K562 (cell line): ENCODE data around the gene DMD. TPM values are rescaled to one million over a fixed set of nuclear protein-coding genes. Genes with fewer than 3 reads are reported as not detected.

Experiments used
- DDX20 ChIP-seq: fragments of 450-650 bp; IDR thresholded peaks from 2 replicates; pipeline ENCODE4 v1.6.1; 2016; ENCODE audit warnings: missing genetic modification characterization, low read depth, mild to moderate bottlenecking, missing compliant biosample characterization, moderate library complexity
- FOSL1 ChIP-seq: fragments of 200-800 bp; sonication (Bioruptor generic); conservative IDR thresholded peaks from 2 replicates; pipeline ENCODE4 v1.6.1; 2016; ENCODE audit warnings: missing genetic modification characterization, missing compliant biosample characterization
- HDAC2 ChIP-seq: fragments of 450-650 bp; IDR thresholded peaks from 2 replicates; pipeline ENCODE4 v1.6.1; 2016; ENCODE audit warnings: mild to moderate bottlenecking
- HMG20B ChIP-seq: fragments of 250-450 bp; sonication (Bioruptor Pico); IDR thresholded peaks from 2 replicates; pipeline ENCODE4 v1.5.0; 2021; ENCODE audit warnings: mild to moderate bottlenecking
- JUN ChIP-seq, 2 experiments: sonication (generic) in 1 of 2; formaldehyde crosslinking in 1 of 2; IDR thresholded peaks; 2 replicates each; pipeline versions ENCODE4 v1.6.1 to v1.8.0; 2012 to 2022; ENCODE audit warnings: borderline replicate concordance in 2 of 2, mild to moderate bottlenecking in 2 of 2, improper control_type of control experiment in 1 of 2, low read depth in 1 of 2, low read length in 1 of 2, missing genetic modification reagents in 1 of 2
- MCM5 ChIP-seq: fragments of 450-650 bp; IDR thresholded peaks from 2 replicates; pipeline ENCODE4 v1.6.1; 2016; ENCODE audit warnings: low read depth
- MEIS2 ChIP-seq: fragments of 450-650 bp; IDR thresholded peaks from 2 replicates; pipeline ENCODE4 v1.6.1; 2014; ENCODE audit warnings: mild to moderate bottlenecking; ENCODE audit not compliant: partially characterized antibody
- NR1H2 ChIP-seq: sonication (generic); formaldehyde crosslinking; IDR thresholded peaks from 2 replicates; pipeline ENCODE4 v1.4.0; 2020; ENCODE audit warnings: mild to moderate bottlenecking, missing genetic modification reagents
- TAF15 ChIP-seq: fragments of 200-400 bp; formaldehyde crosslinking; IDR thresholded peaks from 2 replicates; pipeline ENCODE4 v1.6.1; 2017; ENCODE audit warnings: mild to moderate bottlenecking, low read depth, low read length, moderate library complexity
- polyA plus RNA-seq, 8 experiments: library from polyadenylated mRNA; depleted of rRNA in 4 of 8; stranded (reverse) in 5 of 8; unstranded in 3 of 8; fragments of >200 nt; fragmentation: Nextera tagmentation in 2 of 8; fragmentation: Illumina TruSeq in 1 of 8; extraction: Ambion mirVana in 2 of 8; extraction: Trizol in 1 of 8; gene quantifications; 2 replicates each; pipeline versions ENCODE4 v1.2.1 to v1.2.3, GENCODE V29; 2011 to 2014; ENCODE audit warnings: inconsistent platforms in 1 of 8, missing spikeins in 1 of 8
- total RNA-seq, 7 experiments: library from RNA; depleted of rRNA in 6 of 7; stranded (reverse); fragments of >200 nt in 6 of 7; fragmentation: Illumina TruSeq in 2 of 7; extraction: Trizol in 2 of 7; gene quantifications; 2 replicates each; pipeline versions ENCODE4 v1.2.1 to v1.2.3, GENCODE V29; 2011 to 2021; ENCODE audit warnings: low replicate concordance in 1 of 7
- TF ChIP-seq, protein P1 (sequence below): sonication (generic); formaldehyde crosslinking; IDR thresholded peaks from 2 replicates; pipeline ENCODE4 v1.8.1; 2023; ENCODE audit warnings: missing genetic modification reagents, mild to moderate bottlenecking, borderline replicate concordance
- TF ChIP-seq, protein P2 (sequence below): fragments of 250-450 bp; sonication (Bioruptor Pico); IDR thresholded peaks from 2 replicates; pipeline ENCODE4 v1.4.0; 2020
- TF ChIP-seq, protein P3 (sequence below): IDR thresholded peaks from 2 replicates; pipeline ENCODE4 v1.6.1; 2016; ENCODE audit warnings: missing genetic modification characterization, missing compliant biosample characterization
- TF ChIP-seq, protein P4 (sequence below): conservative IDR thresholded peaks from 2 replicates; pipeline ENCODE4 v1.6.1; 2011; ENCODE audit warnings: low read depth, mild to moderate bottlenecking, low read length; ENCODE audit not compliant: control insufficient read depth

Gene DMD
- total and polyA plus RNA-seq, 9 of the 15 experiments (the other 6 are each of a cell fraction or from before 2014, with no cell fraction given), result 3.8 to 20.4 (median 11.4) TPM

DNA sequence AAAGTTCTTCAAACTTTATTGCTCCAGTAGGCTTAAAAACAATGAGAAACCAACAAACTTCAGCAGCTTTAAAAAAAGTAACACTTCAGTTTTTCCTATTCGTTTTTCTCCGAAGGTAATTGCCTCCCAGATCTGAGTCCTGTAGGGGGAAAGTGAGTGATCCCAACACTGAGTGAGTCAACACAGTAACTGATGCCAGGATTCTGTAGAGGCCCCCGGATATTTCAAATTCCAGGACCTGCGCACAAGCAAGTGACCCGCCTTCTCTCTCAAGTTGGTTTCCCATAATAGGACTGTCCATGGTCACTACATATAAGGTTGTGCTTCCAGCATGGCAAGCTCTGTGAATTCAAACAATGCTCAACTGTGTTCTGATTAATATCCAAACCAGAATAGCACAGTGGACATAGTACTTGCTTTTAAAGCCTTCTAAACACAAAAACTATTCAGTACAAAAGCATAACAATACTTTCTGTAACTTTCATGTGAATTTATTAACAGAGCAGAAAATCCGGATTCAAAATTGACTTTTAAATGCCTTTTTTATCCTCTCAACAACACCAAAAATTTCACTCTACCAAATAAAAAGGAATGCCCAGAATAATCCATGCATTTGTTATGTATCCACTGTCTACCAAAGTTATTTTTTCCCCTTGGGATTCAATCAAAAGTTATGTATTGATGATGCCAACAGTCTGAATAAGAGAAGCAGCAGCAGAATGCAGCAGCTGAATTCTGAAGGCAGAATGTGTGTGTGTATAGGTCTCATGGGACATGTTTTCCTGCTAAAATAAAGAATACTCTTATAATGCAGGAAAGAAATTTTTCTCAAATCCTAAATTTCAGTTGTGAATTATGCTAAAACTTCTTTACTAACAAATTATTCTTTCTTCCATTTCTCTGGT is at the start of gene DMD (continued):
- TF ChIP-seq, protein P1, sequence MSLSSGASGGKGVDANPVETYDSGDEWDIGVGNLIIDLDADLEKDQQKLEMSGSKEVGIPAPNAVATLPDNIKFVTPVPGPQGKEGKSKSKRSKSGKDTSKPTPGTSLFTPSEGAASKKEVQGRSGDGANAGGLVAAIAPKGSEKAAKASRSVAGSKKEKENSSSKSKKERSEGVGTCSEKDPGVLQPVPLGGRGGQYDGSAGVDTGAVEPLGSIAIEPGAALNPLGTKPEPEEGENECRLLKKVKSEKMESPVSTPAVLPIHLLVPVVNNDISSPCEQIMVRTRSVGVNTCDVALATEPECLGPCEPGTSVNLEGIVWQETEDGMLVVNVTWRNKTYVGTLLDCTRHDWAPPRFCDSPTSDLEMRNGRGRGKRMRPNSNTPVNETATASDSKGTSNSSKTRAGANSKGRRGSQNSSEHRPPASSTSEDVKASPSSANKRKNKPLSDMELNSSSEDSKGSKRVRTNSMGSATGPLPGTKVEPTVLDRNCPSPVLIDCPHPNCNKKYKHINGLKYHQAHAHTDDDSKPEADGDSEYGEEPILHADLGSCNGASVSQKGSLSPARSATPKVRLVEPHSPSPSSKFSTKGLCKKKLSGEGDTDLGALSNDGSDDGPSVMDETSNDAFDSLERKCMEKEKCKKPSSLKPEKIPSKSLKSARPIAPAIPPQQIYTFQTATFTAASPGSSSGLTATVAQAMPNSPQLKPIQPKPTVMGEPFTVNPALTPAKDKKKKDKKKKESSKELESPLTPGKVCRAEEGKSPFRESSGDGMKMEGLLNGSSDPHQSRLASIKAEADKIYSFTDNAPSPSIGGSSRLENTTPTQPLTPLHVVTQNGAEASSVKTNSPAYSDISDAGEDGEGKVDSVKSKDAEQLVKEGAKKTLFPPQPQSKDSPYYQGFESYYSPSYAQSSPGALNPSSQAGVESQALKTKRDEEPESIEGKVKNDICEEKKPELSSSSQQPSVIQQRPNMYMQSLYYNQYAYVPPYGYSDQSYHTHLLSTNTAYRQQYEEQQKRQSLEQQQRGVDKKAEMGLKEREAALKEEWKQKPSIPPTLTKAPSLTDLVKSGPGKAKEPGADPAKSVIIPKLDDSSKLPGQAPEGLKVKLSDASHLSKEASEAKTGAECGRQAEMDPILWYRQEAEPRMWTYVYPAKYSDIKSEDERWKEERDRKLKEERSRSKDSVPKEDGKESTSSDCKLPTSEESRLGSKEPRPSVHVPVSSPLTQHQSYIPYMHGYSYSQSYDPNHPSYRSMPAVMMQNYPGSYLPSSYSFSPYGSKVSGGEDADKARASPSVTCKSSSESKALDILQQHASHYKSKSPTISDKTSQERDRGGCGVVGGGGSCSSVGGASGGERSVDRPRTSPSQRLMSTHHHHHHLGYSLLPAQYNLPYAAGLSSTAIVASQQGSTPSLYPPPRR, result no peak
- TF ChIP-seq MCM5 (no peak), NR1H2 (CRISPR knock-in tag) (no peak), FOSL1 (no peak), JUN (IDR thresholded peaks at IDR 0.05; ENCODE audit: borderline replicate concordance, low read depth, low read length) (no peak), JUN (CRISPR knock-in tag; IDR thresholded peaks at IDR 0.05; ENCODE audit: borderline replicate concordance) (no peak), HDAC2 (no peak), MEIS2 (no peak), TAF15 (no peak), HMG20B (no peak), DDX20 (no peak)
- TF ChIP-seq, protein P2, sequence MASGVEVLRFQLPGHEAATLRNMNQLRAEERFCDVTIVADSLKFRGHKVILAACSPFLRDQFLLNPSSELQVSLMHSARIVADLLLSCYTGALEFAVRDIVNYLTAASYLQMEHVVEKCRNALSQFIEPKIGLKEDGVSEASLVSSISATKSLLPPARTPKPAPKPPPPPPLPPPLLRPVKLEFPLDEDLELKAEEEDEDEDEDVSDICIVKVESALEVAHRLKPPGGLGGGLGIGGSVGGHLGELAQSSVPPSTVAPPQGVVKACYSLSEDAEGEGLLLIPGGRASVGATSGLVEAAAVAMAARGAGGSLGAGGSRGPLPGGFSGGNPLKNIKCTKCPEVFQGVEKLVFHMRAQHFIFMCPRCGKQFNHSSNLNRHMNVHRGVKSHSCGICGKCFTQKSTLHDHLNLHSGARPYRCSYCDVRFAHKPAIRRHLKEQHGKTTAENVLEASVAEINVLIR (CRISPR knock-in tag), result no peak
- TF ChIP-seq, protein P3, sequence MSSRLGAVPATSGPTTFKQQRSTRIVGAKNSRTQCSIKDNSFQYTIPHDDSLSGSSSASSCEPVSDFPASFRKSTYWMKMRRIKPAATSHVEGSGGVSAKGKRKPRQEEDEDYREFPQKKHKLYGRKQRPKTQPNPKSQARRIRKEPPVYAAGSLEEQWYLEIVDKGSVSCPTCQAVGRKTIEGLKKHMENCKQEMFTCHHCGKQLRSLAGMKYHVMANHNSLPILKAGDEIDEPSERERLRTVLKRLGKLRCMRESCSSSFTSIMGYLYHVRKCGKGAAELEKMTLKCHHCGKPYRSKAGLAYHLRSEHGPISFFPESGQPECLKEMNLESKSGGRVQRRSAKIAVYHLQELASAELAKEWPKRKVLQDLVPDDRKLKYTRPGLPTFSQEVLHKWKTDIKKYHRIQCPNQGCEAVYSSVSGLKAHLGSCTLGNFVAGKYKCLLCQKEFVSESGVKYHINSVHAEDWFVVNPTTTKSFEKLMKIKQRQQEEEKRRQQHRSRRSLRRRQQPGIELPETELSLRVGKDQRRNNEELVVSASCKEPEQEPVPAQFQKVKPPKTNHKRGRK (tag), result no peak
- TF ChIP-seq, protein P4, sequence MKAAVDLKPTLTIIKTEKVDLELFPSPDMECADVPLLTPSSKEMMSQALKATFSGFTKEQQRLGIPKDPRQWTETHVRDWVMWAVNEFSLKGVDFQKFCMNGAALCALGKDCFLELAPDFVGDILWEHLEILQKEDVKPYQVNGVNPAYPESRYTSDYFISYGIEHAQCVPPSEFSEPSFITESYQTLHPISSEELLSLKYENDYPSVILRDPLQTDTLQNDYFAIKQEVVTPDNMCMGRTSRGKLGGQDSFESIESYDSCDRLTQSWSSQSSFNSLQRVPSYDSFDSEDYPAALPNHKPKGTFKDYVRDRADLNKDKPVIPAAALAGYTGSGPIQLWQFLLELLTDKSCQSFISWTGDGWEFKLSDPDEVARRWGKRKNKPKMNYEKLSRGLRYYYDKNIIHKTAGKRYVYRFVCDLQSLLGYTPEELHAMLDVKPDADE, result no peak
